Fibroblast of skin of left quadriceps (primary cell): ENCODE measurements around the gene DOCK4.

Experiments
- DNase-seq, 2 experiments: peaks; one replicate each; pipeline ENCODE4 v3.0.0-alpha.2; 2013; ENCODE audit warnings: low read depth in 2 of 2

Gene DOCK4

GRCh38 chr7:111678986-111679385, 527.2 kb downstream of the DOCK4 start:
- no peak for DNase-seq

- DNase-seq = no peak
Observed at GRCh38 chr7:111678281-111678680, 527.9 kb downstream of the DOCK4 start.

- no peak for DNase-seq
Observed at GRCh38 chr7:111677848-111678247, 528.4 kb downstream of the DOCK4 start.

GRCh38 chr7:111676811-111677210, 529.4 kb downstream of the DOCK4 start:
- no peak for DNase-seq
